ENCODE results near the gene CACNB2. TPM values are rescaled to one million over a fixed set of nuclear protein-coding genes. Genes with fewer than 3 reads are reported as not detected.
"Not testable (repeated sequence)": the region's sequence is repeated elsewhere in the genome, so short reads cannot be mapped to it uniquely, and the experiment has no call there.

Gene CACNB2
- total and polyA plus RNA-seq, 5 donors = 13.1 to 51.1 (median 41.0) TPM

DNA sequence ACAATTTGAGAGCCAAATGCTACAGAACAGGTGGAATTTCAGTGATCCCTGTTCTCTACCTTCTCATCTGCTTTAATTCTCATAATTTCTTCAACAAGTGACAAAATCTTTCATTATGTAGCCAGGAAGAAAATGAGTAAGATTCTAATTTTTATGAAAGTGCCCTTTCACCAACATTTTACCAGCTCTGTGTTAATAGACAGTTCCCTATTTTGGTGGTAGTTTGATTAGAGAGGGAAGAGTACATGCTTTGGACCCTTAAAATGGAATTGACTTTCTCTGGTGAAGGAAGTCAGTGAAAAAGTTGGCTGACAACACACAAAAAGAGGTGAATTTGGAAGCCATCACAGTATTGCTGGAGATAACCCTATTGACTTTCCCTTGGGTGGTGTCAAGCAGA, 61.7 kb downstream of the CACNB2 start:
- Histone ChIP-seq H3K27me3 (ENCODE audit: control insufficient read depth, insufficient read depth) (no peaks in the 10 kb centered on the region), H3K9me3 (ENCODE audit: control insufficient read depth, low read length) (no peaks in the 10 kb centered on the region), H3K27ac (ENCODE audit: low read length) (no peak overlapping the region), H3K4me1 (ENCODE audit: control insufficient read depth, insufficient read depth, low read length) (peaks cover 3% of the 10 kb centered on the region), H3K4me3 (ENCODE audit: low read length) (no peak overlapping the region)
- ATAC-seq (no peak), DNase-seq (no peak)
- intact Hi-C loops (cut with DNase I) = no loop called here

DNA sequence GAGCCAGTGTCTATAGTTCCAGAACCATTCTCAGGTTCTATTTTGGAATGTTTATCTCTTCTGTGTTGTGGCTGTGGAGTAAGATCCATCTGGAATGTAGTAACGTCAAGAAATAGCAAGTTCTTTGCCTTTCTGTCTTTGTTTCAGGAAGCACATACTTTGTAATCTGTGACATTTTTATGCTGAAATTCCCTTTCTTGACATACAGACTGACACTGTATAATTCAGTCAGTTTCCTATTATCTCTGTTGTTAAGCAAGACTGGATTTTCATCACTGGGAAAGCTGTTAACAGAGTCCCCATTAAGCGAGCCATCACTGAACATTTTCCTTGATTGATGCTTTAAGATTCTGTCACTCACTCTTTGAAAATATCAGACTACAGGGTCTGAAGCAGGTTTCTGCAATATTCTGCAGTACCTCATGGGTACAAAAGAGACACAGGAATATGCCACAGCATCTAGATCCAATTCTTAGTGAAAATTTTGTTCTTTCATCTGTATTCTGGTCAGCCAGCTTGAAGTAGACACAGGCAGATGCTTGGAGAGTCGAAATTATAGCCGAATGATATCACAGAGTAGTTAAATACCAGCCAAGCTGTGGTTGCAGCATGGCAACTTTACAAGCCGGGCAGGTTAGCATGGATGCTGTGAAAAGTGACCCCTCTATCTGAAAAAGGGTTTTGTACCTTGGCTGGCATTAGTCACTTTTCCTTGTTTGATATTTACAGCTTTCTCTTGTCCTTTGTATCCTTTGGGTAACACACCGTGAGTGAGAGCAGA, 62.6 kb downstream of the CACNB2 start:
- no peaks in the 10 kb centered on the region for H3K4me1 ChIP-seq (ENCODE audit: control insufficient read depth, insufficient read depth, low read length)
- WGBS = 40% methylated on average over 6 of the region's 6 CpGs
- ATAC-seq (peak in 1 of 2 donors; percentile 26), DNase-seq (no peak)
- H3K4me3 ChIP-seq (ENCODE audit: low read length) = no peak overlapping the region
- no peaks in the 10 kb centered on the region for H3K9me3 ChIP-seq (ENCODE audit: control insufficient read depth, low read length)
- H3K27ac ChIP-seq (ENCODE audit: low read length) = no peak overlapping the region
- intact Hi-C loops (cut with DNase I) = no loop called here
- no peaks in the 10 kb centered on the region for H3K27me3 ChIP-seq (ENCODE audit: control insufficient read depth, insufficient read depth)

DNA sequence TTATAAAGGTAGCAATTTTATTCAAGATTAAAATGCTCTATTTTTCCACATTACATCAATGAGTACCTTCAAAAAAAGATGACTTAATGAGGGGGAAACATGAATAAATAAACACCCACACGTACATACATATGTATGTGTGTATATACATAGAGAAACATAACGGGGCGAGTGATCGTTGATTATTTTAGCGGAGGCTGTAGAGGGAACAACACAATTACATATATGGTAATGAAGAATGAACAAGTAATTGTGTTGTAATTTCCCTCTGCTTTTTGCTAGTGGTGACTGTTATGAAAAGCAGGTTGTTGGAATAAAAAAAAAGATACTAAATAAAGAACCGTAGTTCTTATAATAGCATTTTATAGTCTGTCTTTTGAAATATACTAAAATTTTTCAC, 63.2 kb downstream of the CACNB2 start:
- Histone ChIP-seq H3K4me1 (ENCODE audit: control insufficient read depth, insufficient read depth, low read length) (no peaks in the 10 kb centered on the region), H3K9me3 (ENCODE audit: control insufficient read depth, low read length) (no peaks in the 10 kb centered on the region), H3K27ac (ENCODE audit: low read length) (no peak overlapping the region), H3K4me3 (ENCODE audit: low read length) (no peak overlapping the region), H3K27me3 (ENCODE audit: control insufficient read depth, insufficient read depth) (no peaks in the 10 kb centered on the region)
- intact Hi-C loops (cut with DNase I) = no loop called here
- no peak for ATAC-seq
- DNase-seq = no peak
- 53% methylated on average over 6 of the region's 6 CpGs for WGBS

DNA sequence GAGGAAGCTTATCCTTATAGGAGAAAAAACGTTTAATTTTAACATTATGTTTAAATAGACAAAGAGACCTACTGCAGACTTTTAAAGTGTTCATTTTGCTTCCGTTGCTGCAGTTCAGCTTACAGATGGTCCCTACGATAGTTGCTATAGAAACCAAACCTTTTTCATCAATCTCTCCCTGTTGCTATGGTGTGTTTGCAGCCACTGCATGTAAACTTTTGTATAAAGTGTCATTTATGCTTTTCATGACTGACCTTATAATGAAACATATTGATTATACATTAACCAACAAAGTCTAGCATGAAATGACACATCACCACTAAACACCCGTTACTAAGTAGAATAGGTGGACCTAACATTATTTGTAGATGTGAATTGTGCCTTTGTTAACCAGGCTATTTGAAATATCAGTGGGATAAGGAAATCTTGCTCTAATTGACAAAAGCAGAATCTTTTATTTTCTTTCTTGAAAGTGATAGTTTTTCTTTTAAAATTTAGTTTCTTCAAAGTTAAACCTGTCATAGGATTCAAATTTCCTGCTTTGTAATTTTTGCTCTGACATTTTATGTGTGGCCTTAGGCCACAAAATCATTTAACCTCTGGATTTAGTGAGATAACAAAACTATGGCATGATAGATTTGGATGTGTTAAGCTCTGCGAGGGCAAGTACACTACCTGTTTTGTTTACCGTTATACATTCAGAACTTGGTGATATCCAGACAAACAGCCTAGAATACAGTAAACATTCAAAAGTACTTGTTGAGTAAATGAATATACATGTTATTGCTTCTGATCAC, 64.0 kb downstream of the CACNB2 start:
- no peak overlapping the region for H3K4me3 ChIP-seq (ENCODE audit: low read length)
- WGBS = 41% methylated on average over 6 of the region's 6 CpGs
- H3K27me3 ChIP-seq (ENCODE audit: control insufficient read depth, insufficient read depth) = no peaks in the 10 kb centered on the region
- ATAC-seq = no peak
- no peak overlapping the region for H3K27ac ChIP-seq (ENCODE audit: low read length)
- DNase-seq = no peak
- no peaks in the 10 kb centered on the region for H3K4me1 ChIP-seq (ENCODE audit: control insufficient read depth, insufficient read depth, low read length)
- no peaks in the 10 kb centered on the region for H3K9me3 ChIP-seq (ENCODE audit: control insufficient read depth, low read length)
- intact Hi-C loops (cut with DNase I) = no loop called here

DNA sequence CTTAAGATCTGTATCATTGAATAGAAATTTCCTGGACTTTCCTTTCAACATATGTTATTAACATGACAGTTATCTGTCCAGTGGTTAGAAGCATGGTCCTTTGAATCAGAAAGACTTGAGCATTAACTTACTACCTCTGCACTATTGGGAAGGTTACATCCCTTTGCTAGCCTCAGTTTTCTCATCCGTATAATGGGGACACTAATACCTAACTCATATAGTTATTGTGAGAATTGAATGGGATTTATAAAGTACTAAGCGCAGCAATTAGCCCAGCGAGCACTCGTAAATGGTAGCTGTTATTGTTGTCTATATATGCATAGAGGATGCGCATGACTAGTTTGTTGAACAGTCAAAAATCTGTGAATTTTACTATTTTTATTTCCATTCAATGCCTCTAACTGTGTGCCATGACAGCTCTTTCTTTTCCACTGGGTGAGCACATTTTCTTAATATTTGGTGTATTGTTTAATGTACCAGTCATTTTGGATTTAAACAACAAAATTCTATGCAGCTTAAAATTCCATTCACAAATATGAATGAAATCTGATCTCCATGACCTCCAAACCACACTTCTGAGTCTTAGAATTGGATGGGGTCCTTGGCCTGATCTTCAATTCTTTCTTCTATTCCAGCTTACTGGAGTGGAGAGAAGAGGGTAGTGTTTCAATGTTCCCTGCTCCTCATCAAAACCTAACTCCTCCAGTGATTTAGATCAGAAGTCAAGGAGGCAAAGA, 65.0 kb downstream of the CACNB2 start:
- intact Hi-C loops (cut with DNase I) = no loop called here
- no peak for DNase-seq
- H3K27me3 ChIP-seq (ENCODE audit: control insufficient read depth, insufficient read depth) = no peaks in the 10 kb centered on the region
- H3K27ac ChIP-seq (ENCODE audit: low read length) = no peak overlapping the region
- 95% methylated on average over 5 of the region's 5 CpGs for WGBS
- H3K4me1 ChIP-seq (ENCODE audit: control insufficient read depth, insufficient read depth, low read length) = no peaks in the 10 kb centered on the region
- no peak overlapping the region for H3K4me3 ChIP-seq (ENCODE audit: low read length)
- H3K9me3 ChIP-seq (ENCODE audit: control insufficient read depth, low read length) = no peaks in the 10 kb centered on the region
- no peak for ATAC-seq

DNA sequence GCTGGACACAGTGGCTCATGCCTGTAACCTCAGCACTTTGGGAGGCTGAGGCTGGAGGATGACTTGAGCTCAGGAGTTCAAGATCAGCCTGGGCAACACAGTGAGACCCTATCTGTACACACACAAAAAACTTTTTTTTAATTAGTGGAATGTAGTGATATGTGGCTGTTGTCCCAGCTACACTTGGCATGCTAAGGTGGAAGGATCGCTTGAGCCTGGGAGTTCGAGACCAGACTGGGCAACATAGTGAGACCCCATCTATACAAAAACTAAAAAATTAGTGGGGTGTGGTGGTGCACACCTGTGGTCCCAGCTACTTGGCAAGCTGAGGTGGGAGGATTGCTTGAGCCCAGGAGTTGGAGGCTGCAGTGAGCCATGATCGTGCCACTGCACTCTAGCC, 68.0 kb downstream of the CACNB2 start:
- DNase-seq; H3K9me3 ChIP-seq (ENCODE audit: control insufficient read depth, low read length); H3K27ac ChIP-seq (ENCODE audit: low read length); H3K4me3 ChIP-seq (ENCODE audit: low read length); intact Hi-C loops (cut with DNase I); H3K4me1 ChIP-seq (ENCODE audit: control insufficient read depth, insufficient read depth, low read length); H3K27me3 ChIP-seq (ENCODE audit: control insufficient read depth, insufficient read depth); ATAC-seq: not testable (repeated sequence)
- WGBS = 96% methylated on average over 3 of the region's 3 CpGs

DNA sequence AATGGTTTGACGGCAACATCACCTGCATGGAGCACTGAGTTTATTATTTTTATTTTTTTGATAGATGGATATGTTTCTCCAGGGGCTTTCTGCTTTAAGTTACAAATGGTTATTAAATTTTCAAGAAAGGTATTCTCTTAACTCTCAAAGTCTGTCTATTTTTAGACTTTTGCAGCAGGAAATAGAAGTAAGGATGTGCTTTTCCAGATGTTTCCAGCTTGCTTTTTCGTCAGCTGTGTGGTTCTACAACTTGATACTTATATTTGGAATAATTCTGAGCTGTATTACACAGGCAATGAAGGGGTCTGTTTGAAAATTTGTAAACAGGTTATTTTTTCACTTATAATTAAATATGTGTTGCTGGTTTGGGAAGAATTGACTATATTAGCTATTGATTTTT, 69.0 kb downstream of the CACNB2 start:
- H3K9me3 ChIP-seq (ENCODE audit: control insufficient read depth, low read length) = no peaks in the 10 kb centered on the region
- 22% methylated on average over 2 of the region's 2 CpGs for WGBS
- no peak overlapping the region for H3K27ac ChIP-seq (ENCODE audit: low read length)
- no peaks in the 10 kb centered on the region for H3K4me1 ChIP-seq (ENCODE audit: control insufficient read depth, insufficient read depth, low read length)
- intact Hi-C loops (cut with DNase I) = no loop called here
- no peak for DNase-seq
- no peak overlapping the region for H3K4me3 ChIP-seq (ENCODE audit: low read length)
- H3K27me3 ChIP-seq (ENCODE audit: control insufficient read depth, insufficient read depth) = no peaks in the 10 kb centered on the region
- no peak for ATAC-seq

DNA sequence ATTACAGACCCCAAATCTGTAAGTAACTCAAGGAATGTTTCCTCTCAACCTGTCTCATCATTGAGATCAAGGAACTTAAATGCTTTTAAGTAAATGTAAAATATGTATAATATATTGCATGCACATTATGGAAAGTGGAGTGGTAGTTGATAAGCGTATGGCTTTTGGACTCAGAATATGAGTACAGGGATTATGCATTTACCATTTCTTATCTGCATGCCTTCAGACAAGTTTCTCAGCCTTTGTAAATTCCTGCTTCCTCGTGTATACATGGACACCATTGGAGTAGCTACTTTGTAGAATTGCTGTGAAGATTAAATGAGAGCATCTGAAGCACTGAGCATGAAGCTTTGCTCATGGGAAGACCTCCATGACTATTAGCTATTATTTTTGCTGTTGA, 70.5 kb downstream of the CACNB2 start:
- DNase-seq (no peak), ATAC-seq (no peak)
- intact Hi-C loops (cut with DNase I) = loop anchor here in 3 of 4 donors (5.0 to 10.0 kb wide), 4 partner anchors 66 to 366 kb away; partner anchors contain the start of gene CACNB2 (in 2 of the 3)
- H3K9me3 ChIP-seq (ENCODE audit: control insufficient read depth, low read length) = no peaks in the 10 kb centered on the region
- no peaks in the 10 kb centered on the region for H3K4me1 ChIP-seq (ENCODE audit: control insufficient read depth, insufficient read depth, low read length)
- H3K27ac ChIP-seq (ENCODE audit: low read length) = no peak overlapping the region
- H3K27me3 ChIP-seq (ENCODE audit: control insufficient read depth, insufficient read depth) = no peaks in the 10 kb centered on the region
- no peak overlapping the region for H3K4me3 ChIP-seq (ENCODE audit: low read length)
- WGBS = 28% methylated on average over 2 of the region's 2 CpGs

DNA sequence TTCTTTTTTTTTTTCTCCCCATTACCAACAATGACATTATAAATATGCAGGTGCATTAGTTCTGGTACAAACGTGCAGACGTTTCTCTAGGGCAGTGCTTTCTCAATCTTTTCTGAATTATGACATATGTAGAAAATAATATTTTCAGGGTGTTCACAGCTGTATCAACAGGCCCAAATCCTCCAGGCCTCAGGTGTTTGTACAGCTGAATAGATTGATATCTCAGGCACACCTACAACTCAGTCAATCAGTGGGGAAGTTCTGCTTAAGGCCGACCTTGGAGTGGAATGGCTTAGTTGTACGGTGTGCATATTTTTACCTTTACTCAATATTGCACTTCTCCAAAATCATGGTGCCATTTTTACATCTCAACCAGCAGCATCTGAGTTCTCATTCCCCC, 71.6 kb downstream of the CACNB2 start:
- Histone ChIP-seq H3K4me1 (ENCODE audit: control insufficient read depth, insufficient read depth, low read length) (no peaks in the 10 kb centered on the region), H3K27me3 (ENCODE audit: control insufficient read depth, insufficient read depth) (no peaks in the 10 kb centered on the region), H3K9me3 (ENCODE audit: control insufficient read depth, low read length) (no peaks in the 10 kb centered on the region), H3K4me3 (ENCODE audit: low read length) (no peak overlapping the region), H3K27ac (ENCODE audit: low read length) (no peak overlapping the region)
- no peak for DNase-seq
- WGBS = 78% methylated on average over 4 of the region's 4 CpGs
- ATAC-seq = no peak
- intact Hi-C loops (cut with DNase I) = loop anchor here in 3 of 4 donors (5.0 to 10.0 kb wide), 4 partner anchors 67 to 367 kb away; partner anchors contain the start of gene CACNB2 (in 2 of the 3)

DNA sequence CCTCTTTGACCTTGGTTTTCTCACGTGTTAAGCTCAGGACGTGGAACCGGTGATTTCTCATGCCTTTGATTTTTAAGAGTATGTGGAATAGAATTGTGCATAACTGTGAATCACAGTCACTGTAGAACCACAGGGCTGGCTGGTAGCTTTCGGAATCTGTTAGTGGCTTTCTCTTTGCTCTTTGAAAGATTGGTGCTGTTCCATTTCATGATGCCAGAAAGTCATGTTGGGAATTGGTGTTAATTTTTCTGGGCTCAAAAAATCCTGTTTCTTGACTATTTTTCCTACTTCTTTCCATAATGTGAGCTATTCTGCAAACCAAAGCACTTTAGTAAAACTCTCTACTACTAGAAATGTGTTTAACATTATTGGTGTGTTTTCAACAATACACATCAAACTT, 73.0 kb downstream of the CACNB2 start:
- whole genome bisulfite sequencing = 42% methylated on average over 4 of the region's 4 CpGs
- Histone ChIP-seq H3K4me1 (ENCODE audit: control insufficient read depth, insufficient read depth, low read length) (no peaks in the 10 kb centered on the region), H3K4me3 (ENCODE audit: low read length) (no peak overlapping the region), H3K9me3 (ENCODE audit: control insufficient read depth, low read length) (no peaks in the 10 kb centered on the region), H3K27me3 (ENCODE audit: control insufficient read depth, insufficient read depth) (no peaks in the 10 kb centered on the region), H3K27ac (ENCODE audit: low read length) (no peak overlapping the region)
- DNase-seq (no peak), ATAC-seq (no peak)
- intact Hi-C loops (cut with DNase I) = loop anchor here in 3 of 4 donors (5.0 to 10.0 kb wide), 4 partner anchors 68 to 368 kb away; partner anchors contain the start of gene CACNB2 (in 2 of the 3)
